Progenitor cell of endocrine pancreas (in vitro differentiated cells): ENCODE measurements around the gene NCEH1. TPM values are rescaled to one million over a fixed set of nuclear protein-coding genes. Genes with fewer than 3 reads are reported as not detected.

Source experiments
- DNase-seq: peaks from one replicate; pipeline ENCODE4 v3.0.0; 2021; ENCODE audit warnings: low spot score; ENCODE audit not compliant: unreplicated experiment
- H3K27ac Mint-ChIP-seq: 2 replicates; pipeline ENCODE4 v1.8.0; 2021; ENCODE audit warnings: mild to moderate bottlenecking, moderate library complexity, mixed read lengths
- H3K27me3 Mint-ChIP-seq: 2 replicates; pipeline ENCODE4 v1.8.0; 2021; ENCODE audit warnings: mixed read lengths
- H3K36me3 Mint-ChIP-seq: 2 replicates; pipeline ENCODE4 v1.8.0; 2022; ENCODE audit warnings: mixed read lengths; ENCODE audit not compliant: insufficient read depth
- H3K4me1 Mint-ChIP-seq: 2 replicates; pipeline ENCODE4 v1.8.0; 2021; ENCODE audit warnings: low read depth, mixed read lengths
- H3K4me3 Mint-ChIP-seq: 2 replicates; pipeline ENCODE4 v1.8.0; 2021; ENCODE audit warnings: low read depth, mild to moderate bottlenecking, moderate library complexity, mixed read lengths
- H3K9me3 Mint-ChIP-seq: 2 replicates; pipeline ENCODE4 v1.8.0; 2021; ENCODE audit warnings: low read depth, mixed read lengths
- CTCF ChIP-seq: fragments of 200-600 bp; sonication (generic); IDR thresholded peaks from one replicate; pipeline ENCODE4 v1.5.0; 2021; ENCODE audit warnings: antibody characterized with exemption, mild to moderate bottlenecking; ENCODE audit not compliant: unreplicated experiment
- total RNA-seq: library from RNA; stranded (reverse); gene quantifications from 2 replicates; pipeline ENCODE4 v1.2.1, GENCODE V29; 2021

NCEH1 gene
- total RNA-seq, 1 donor from 2014 or later: 2.5 TPM

DNA sequence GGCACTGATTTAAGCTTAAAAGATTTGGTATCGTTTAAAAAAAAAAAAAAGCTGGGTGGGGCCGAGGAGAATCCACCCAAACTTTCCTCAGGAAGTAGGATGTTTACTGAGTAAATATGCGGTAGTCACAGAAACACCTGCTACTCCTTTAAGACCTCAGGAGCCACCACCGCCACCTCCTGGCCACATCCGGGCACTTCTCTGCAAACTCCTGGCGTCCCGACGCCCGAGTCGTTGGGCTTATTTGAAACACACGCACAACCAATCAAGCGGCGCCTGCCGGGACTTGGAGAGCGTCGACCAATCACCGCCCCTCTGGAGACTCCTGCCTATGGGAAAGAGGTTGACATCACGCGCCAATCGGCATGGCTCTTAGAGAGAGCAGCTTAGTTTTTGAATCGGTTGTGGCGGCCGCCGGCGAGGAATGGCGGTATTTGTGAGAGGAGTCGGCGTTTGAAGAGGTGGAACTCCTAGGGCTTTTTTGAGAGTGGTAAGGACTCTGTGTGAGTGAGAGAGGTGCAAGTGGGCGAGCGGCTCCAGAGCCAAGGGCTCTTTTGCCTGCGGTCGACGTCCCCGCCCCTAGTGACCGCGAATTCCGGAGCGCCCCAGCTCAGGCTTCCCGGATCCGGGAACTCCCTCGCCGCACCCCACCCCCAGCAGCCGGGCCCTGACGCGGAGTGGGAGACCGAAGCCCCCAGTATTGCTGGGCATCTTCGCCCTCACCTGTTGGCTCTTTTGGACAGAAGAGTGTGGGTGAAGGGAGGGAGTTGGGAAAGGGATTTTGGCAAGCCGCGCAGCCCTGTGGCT lies 39.7 kb upstream of the NCEH1 start, which contains the start of gene ECT2:
TSS of gene ECT2 (plus strand) at position 359 of the 807 bp plus-strand sequence. CDS start 3,805 bp downstream, outside the sequence.
- H3K9me3 Mint-ChIP-seq: no peaks in the 10 kb centered on the region
- peak within 1 kb of the TSS; percentile 99 for H3K27ac Mint-ChIP-seq
- TF ChIP-seq CTCF: peak; percentile 74
- DNase-seq: peak; percentile 93
- H3K36me3 Mint-ChIP-seq: peaks cover 7% of the 10 kb centered on the region
- H3K4me1 Mint-ChIP-seq: peaks cover 28% of the 10 kb centered on the region
- H3K27me3 Mint-ChIP-seq: peaks cover 7% of the 10 kb centered on the region
- H3K4me3 Mint-ChIP-seq: peak within 1 kb of the TSS; percentile 98

GRCh38 chr3:172750069-172750367 lies 39.2 kb upstream of the NCEH1 start:
- peak overlapping the region; percentile 98 for H3K4me3 Mint-ChIP-seq
- peaks cover 10% of the 10 kb centered on the region for H3K27me3 Mint-ChIP-seq
- no peak for DNase-seq
- no peaks in the 10 kb centered on the region for H3K9me3 Mint-ChIP-seq
- no peak for TF ChIP-seq CTCF
- H3K4me1 Mint-ChIP-seq: peaks cover 28% of the 10 kb centered on the region
- H3K27ac Mint-ChIP-seq: peak overlapping the region; percentile 99
- peaks cover 6% of the 10 kb centered on the region for H3K36me3 Mint-ChIP-seq

GRCh38 chr3:172749230-172749965 lies 38.5 kb upstream of the NCEH1 start:
- H3K9me3 Mint-ChIP-seq: no peaks in the 10 kb centered on the region
- DNase-seq: no peak
- H3K27ac Mint-ChIP-seq: peak overlapping the region; percentile 87
- H3K27me3 Mint-ChIP-seq: peaks cover 10% of the 10 kb centered on the region
- H3K36me3 Mint-ChIP-seq: peaks cover 6% of the 10 kb centered on the region
- H3K4me1 Mint-ChIP-seq: peaks cover 28% of the 10 kb centered on the region
- no peak for TF ChIP-seq CTCF
- H3K4me3 Mint-ChIP-seq: no peak overlapping the region

DNA sequence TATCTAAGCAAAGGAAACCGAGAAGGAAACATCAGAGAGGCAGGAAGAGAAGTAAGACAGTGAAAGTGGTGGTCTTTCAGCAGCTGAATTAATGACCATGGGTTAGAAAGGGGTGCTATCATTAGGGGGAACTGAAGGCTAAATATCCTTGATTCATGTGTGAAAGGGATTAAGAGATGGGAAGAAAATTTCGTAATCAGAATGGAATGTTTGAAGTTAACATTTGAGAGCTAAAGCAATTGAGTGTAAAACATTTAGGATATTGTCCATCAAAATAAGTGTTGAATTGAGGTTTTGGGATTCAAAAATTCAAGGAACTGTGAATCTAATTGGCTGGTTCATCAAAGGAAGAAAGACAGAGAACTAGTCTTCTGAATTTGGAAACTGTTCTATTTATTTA lies 35.6 kb upstream of the NCEH1 start:
- Mint-ChIP-seq H3K4me3 (no peak overlapping the region), H3K36me3 (no peaks in the 10 kb centered on the region), H3K9me3 (no peaks in the 10 kb centered on the region), H3K27me3 (peaks cover 10% of the 10 kb centered on the region), H3K27ac (no peak overlapping the region), H3K4me1 (peaks cover 14% of the 10 kb centered on the region)
- TF ChIP-seq CTCF: no peak
- no peak for DNase-seq

GRCh38 chr3:172739462-172739861 lies 28.6 kb upstream of the NCEH1 start:
- H3K27ac Mint-ChIP-seq: no peak overlapping the region
- no peaks in the 10 kb centered on the region for H3K4me1 Mint-ChIP-seq
- DNase-seq: no peak
- no peaks in the 10 kb centered on the region for H3K27me3 Mint-ChIP-seq
- no peak overlapping the region for H3K4me3 Mint-ChIP-seq
- H3K9me3 Mint-ChIP-seq: peaks cover 3% of the 10 kb centered on the region
- H3K36me3 Mint-ChIP-seq: no peaks in the 10 kb centered on the region
- no peak for TF ChIP-seq CTCF
